ENCODE data around the gene ATE1.

DNA sequence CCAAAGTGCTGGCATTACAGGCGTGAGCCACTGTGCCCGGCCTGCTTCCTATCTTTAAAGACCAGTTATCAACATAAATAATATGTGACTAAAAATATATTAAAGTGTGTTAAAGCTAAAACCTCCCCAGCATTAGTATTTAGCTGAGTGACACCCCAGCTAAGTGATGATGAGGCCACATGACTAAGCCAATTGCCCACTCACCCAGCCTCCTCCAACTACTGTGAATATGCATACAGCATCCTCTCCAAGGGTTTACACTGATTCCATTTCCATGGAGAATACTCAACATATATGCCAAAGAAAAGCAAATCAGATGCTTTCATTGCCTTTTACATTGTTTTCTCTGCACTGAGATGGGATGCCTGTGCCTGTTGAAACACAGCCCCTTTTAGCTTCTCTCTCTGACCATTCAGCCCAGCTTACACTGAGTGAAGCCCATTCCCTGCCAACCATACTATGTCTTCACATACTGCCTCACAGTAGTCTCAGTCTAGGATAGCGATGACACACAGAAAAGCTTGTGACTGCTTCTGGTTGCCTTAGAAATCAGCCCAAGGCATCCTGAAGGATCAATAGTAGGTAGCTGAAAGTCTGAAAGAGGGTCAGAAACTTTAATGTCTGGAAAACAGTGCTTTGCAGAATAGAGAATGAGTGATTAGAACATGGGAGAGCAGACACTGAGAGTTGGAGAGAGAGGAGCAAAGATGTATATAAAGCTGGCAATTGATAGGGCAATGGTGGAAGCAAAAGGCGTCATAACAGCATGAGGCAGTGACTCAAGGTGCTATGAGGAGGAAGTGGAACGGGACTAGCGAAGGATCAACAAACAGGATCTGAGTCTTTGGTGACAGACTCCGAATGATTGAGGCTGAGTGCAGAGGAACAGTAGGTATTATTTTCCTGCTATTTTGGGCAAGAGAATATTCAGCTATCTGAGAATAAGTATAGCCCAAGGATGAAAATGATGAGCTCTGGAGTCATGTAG, 19.8 kb upstream of the ATE1 start:
- TF ChIP-seq, protein P1, sequence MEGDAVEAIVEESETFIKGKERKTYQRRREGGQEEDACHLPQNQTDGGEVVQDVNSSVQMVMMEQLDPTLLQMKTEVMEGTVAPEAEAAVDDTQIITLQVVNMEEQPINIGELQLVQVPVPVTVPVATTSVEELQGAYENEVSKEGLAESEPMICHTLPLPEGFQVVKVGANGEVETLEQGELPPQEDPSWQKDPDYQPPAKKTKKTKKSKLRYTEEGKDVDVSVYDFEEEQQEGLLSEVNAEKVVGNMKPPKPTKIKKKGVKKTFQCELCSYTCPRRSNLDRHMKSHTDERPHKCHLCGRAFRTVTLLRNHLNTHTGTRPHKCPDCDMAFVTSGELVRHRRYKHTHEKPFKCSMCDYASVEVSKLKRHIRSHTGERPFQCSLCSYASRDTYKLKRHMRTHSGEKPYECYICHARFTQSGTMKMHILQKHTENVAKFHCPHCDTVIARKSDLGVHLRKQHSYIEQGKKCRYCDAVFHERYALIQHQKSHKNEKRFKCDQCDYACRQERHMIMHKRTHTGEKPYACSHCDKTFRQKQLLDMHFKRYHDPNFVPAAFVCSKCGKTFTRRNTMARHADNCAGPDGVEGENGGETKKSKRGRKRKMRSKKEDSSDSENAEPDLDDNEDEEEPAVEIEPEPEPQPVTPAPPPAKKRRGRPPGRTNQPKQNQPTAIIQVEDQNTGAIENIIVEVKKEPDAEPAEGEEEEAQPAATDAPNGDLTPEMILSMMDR (IDR thresholded peaks at IDR 0.05), result no peak
- TF ChIP-seq EP300 (IDR thresholded peaks at IDR 0.05) (no peak), POLR2A (IDR thresholded peaks at IDR 0.05) (no peak)
